Liver (tissue), 3 donors: ENCODE data around the gene CXCR6.

Experiments
- FOXA1 ChIP-seq: IDR thresholded peaks from 2 replicates; pipeline ENCODE4 v1.6.1; 2016; ENCODE audit warnings: antibody characterized with exemption
- GABPA ChIP-seq, 2 donors: IDR thresholded peaks in 1 of 2; conservative IDR thresholded peaks in 1 of 2; 2 replicates each; pipeline ENCODE4 v1.6.1; 2016; ENCODE audit warnings: antibody characterized with exemption in 2 of 2, mild to moderate bottlenecking in 1 of 2, moderate library complexity in 1 of 2
- RAD21 ChIP-seq, 2 donors: IDR thresholded peaks; 2 replicates each; pipeline ENCODE4 v1.6.1; 2016; ENCODE audit warnings: antibody characterized with exemption in 2 of 2, mild to moderate bottlenecking in 2 of 2
- YY1 ChIP-seq: IDR thresholded peaks from 2 replicates; pipeline ENCODE4 v1.6.1; 2016; ENCODE audit warnings: antibody characterized with exemption, mild to moderate bottlenecking
- ZBTB33 ChIP-seq: IDR thresholded peaks from 2 replicates; pipeline ENCODE4 v1.6.1; 2016; ENCODE audit warnings: antibody characterized with exemption
- TF ChIP-seq, protein P1 (sequence below): fragments of 150-350 bp; IDR thresholded peaks from 2 replicates; pipeline ENCODE4 v1.5.1; 2017; ENCODE audit warnings: improper control_type of control experiment, low read depth, low read length; ENCODE audit not compliant: missing input control
- donor health status: healthy.
- donor health status: healthy.

GRCh38 chr3:45952456-45952855 lies 9.2 kb downstream of the CXCR6 start:
- TF ChIP-seq GABPA (IDR thresholded peaks at IDR 0.05 in 1 of 2, conservative IDR thresholded peaks at IDR 0.05 in 1 of 2), result no peak
- TF ChIP-seq, protein P1, sequence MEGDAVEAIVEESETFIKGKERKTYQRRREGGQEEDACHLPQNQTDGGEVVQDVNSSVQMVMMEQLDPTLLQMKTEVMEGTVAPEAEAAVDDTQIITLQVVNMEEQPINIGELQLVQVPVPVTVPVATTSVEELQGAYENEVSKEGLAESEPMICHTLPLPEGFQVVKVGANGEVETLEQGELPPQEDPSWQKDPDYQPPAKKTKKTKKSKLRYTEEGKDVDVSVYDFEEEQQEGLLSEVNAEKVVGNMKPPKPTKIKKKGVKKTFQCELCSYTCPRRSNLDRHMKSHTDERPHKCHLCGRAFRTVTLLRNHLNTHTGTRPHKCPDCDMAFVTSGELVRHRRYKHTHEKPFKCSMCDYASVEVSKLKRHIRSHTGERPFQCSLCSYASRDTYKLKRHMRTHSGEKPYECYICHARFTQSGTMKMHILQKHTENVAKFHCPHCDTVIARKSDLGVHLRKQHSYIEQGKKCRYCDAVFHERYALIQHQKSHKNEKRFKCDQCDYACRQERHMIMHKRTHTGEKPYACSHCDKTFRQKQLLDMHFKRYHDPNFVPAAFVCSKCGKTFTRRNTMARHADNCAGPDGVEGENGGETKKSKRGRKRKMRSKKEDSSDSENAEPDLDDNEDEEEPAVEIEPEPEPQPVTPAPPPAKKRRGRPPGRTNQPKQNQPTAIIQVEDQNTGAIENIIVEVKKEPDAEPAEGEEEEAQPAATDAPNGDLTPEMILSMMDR, result no peak
- TF ChIP-seq YY1, result no peak
- TF ChIP-seq ZBTB33, result no peak
- TF ChIP-seq FOXA1, result no peak
- TF ChIP-seq RAD21 (IDR thresholded peaks at IDR 0.05), result no peak
